ENCODE measurements around the gene DICER1.

DICER1 gene

GRCh38 chr14:95157048-95157326 lies 342 bp downstream of the DICER1 start:
- Histone ChIP-seq H2AFZ (ENCODE audit: low read depth) (peak overlapping the region; percentile 89; the same call in 1 of the 2 replicates), H3K27ac (peak overlapping the region; percentile 87), H3K27me3 (ENCODE audit: insufficient read depth, low read depth) (no peaks in the 10 kb centered on the region), H3K36me3 (ENCODE audit: insufficient read depth) (no peaks in the 10 kb centered on the region), H4K20me1 (ENCODE audit: insufficient read depth) (no peaks in the 10 kb centered on the region), H3K79me2 (ENCODE audit: insufficient read depth, low read depth) (peaks cover 46% of the 10 kb centered on the region), H3K9ac (peak overlapping the region; percentile 88; the same call in 1 of the 2 replicates), H3K4me3 (IDR thresholded peaks at IDR 0.05; ENCODE audit: insufficient read depth, low read depth, low read length) (no peak overlapping the region), H3K4me2 (no peak overlapping the region), H3K4me1 (ENCODE audit: low read depth, poor library complexity, severe bottlenecking) (peaks cover 13% of the 10 kb centered on the region)
- TF ChIP-seq CTCF (conservative IDR thresholded peaks at IDR 0.05; ENCODE audit: low read depth, low read length), result no peak

GRCh38 chr14:95156161-95157047 lies 925 bp downstream of the DICER1 start:
- Histone ChIP-seq H4K20me1 (ENCODE audit: insufficient read depth) (no peaks in the 10 kb centered on the region), H3K79me2 (ENCODE audit: insufficient read depth, low read depth) (peaks cover 52% of the 10 kb centered on the region), H3K27ac (peak overlapping the region; percentile 87; the same call in 1 of the 2 replicates), H3K9ac (peak overlapping the region; percentile 88), H3K4me1 (ENCODE audit: low read depth, poor library complexity, severe bottlenecking) (peaks cover 13% of the 10 kb centered on the region), H3K36me3 (ENCODE audit: insufficient read depth) (no peaks in the 10 kb centered on the region), H3K4me2 (peak overlapping the region; percentile 84), H3K27me3 (ENCODE audit: insufficient read depth, low read depth) (no peaks in the 10 kb centered on the region), H2AFZ (ENCODE audit: low read depth) (peak overlapping the region; percentile 25; the same call in 1 of the 2 replicates), H3K4me3 (IDR thresholded peaks at IDR 0.05; ENCODE audit: insufficient read depth, low read depth, low read length) (no peak overlapping the region)
- no peak for TF ChIP-seq CTCF (conservative IDR thresholded peaks at IDR 0.05; ENCODE audit: low read depth, low read length)

GRCh38 chr14:95155045-95155444 lies 2.3 kb downstream of the DICER1 start:
- H3K9ac ChIP-seq, result no peak overlapping the region

GRCh38 chr14:95153866-95154265 lies 3.5 kb downstream of the DICER1 start:
- Histone ChIP-seq H3K27ac (no peak overlapping the region), H2AFZ (ENCODE audit: low read depth) (no peak overlapping the region), H3K4me1 (ENCODE audit: low read depth, poor library complexity, severe bottlenecking) (peaks cover 13% of the 10 kb centered on the region), H3K9ac (no peak overlapping the region), H4K20me1 (ENCODE audit: insufficient read depth) (no peaks in the 10 kb centered on the region), H3K36me3 (ENCODE audit: insufficient read depth) (no peaks in the 10 kb centered on the region), H3K4me2 (no peak overlapping the region), H3K4me3 (IDR thresholded peaks at IDR 0.05; ENCODE audit: insufficient read depth, low read depth, low read length) (no peak overlapping the region), H3K79me2 (ENCODE audit: insufficient read depth, low read depth) (peaks cover 74% of the 10 kb centered on the region), H3K27me3 (ENCODE audit: insufficient read depth, low read depth) (no peaks in the 10 kb centered on the region)
- TF ChIP-seq CTCF (conservative IDR thresholded peaks at IDR 0.05; ENCODE audit: low read depth, low read length), result no peak

More at GRCh38 chr14:95155045-95155444, 2.3 kb downstream of the DICER1 start:
- Histone ChIP-seq H3K79me2 (ENCODE audit: insufficient read depth, low read depth) (peaks cover 66% of the 10 kb centered on the region), H3K27me3 (ENCODE audit: insufficient read depth, low read depth) (no peaks in the 10 kb centered on the region), H3K36me3 (ENCODE audit: insufficient read depth) (no peaks in the 10 kb centered on the region), H3K27ac (no peak overlapping the region), H3K4me2 (peak overlapping the region; percentile 84; the same call in 1 of the 2 replicates), H3K4me1 (ENCODE audit: low read depth, poor library complexity, severe bottlenecking) (peaks cover 13% of the 10 kb centered on the region), H4K20me1 (ENCODE audit: insufficient read depth) (no peaks in the 10 kb centered on the region), H3K4me3 (IDR thresholded peaks at IDR 0.05; ENCODE audit: insufficient read depth, low read depth, low read length) (no peak overlapping the region), H2AFZ (ENCODE audit: low read depth) (no peak overlapping the region)
- no peak for TF ChIP-seq CTCF (conservative IDR thresholded peaks at IDR 0.05; ENCODE audit: low read depth, low read length)

Data from KMS-11 (cell line).